Keratinocyte (primary cell): ENCODE measurements around the gene SCUBE3. TPM values are rescaled to one million over a fixed set of nuclear protein-coding genes. Genes with fewer than 3 reads are reported as not detected.

Experiments
- DNase-seq: peaks from one replicate; pipeline ENCODE4 v3.0.0-alpha.2; 2011; ENCODE audit warnings: low read depth, missing footprints, low spot score
- FAIRE-seq: peaks from 2 replicates; lab custom pipeline; 2011; peaks lifted over from hg19 to GRCh38; lab: Jason Lieb, UNC
- H2AFZ ChIP-seq: 2 replicates; pipeline ENCODE4 v1.6.0; 2012; ENCODE audit warnings: low read length, control low read depth, inconsistent platforms; ENCODE audit not compliant: control insufficient read depth
- H3K27ac ChIP-seq: 2 replicates; pipeline ENCODE4 v1.5.1; 2011; ENCODE audit warnings: low read length; ENCODE audit not compliant: control insufficient read depth, insufficient read depth
- H3K27me3 ChIP-seq: 3 replicates; pipeline ENCODE4 v1.6.0; 2011; ENCODE audit warnings: low read length; ENCODE audit not compliant: control insufficient read depth, insufficient read depth; ENCODE audit errors: extremely low read depth
- H3K36me3 ChIP-seq, 2 experiments: 2 replicates in 1 of 2; 3 replicates in 1 of 2; pipeline ENCODE4 v1.5.1; 2011; ENCODE audit warnings: low read length in 2 of 2, mild to moderate bottlenecking in 1 of 2; ENCODE audit not compliant: control insufficient read depth in 2 of 2, insufficient read depth in 2 of 2; ENCODE audit errors: extremely low read depth in 1 of 2
- H3K4me1 ChIP-seq: 3 replicates; pipeline ENCODE4 v1.5.1; 2011; ENCODE audit warnings: low read length; ENCODE audit not compliant: control insufficient read depth, insufficient read depth; ENCODE audit errors: extremely low read depth
- H3K4me2 ChIP-seq: 3 replicates; pipeline ENCODE4 v1.6.0; 2011; ENCODE audit warnings: low read depth, low read length; ENCODE audit not compliant: control insufficient read depth, insufficient read depth; ENCODE audit errors: extremely low read depth
- H3K4me3 ChIP-seq, 3 experiments: fragments of 200-600 bp in 1 of 3; sonication (generic) in 1 of 3; 2 replicates in 2 of 3; 3 replicates in 1 of 3; pipeline ENCODE4 v1.5.1; 2011 to 2016; ENCODE audit warnings: low read length in 3 of 3, mild to moderate bottlenecking in 3 of 3, control low read depth in 2 of 3, inconsistent platforms in 1 of 3, low read depth in 1 of 3, mixed read lengths in 1 of 3, mixed run types in 1 of 3, moderate library complexity in 1 of 3; ENCODE audit not compliant: control insufficient read depth in 2 of 3, insufficient read depth in 2 of 3; ENCODE audit errors: extremely low read depth in 1 of 3
- H3K79me2 ChIP-seq: 2 replicates; pipeline ENCODE4 v1.6.0; 2012; ENCODE audit warnings: low read length; ENCODE audit not compliant: control insufficient read depth, insufficient read depth
- H3K9ac ChIP-seq: 3 replicates; pipeline ENCODE4 v1.6.0; 2011; ENCODE audit warnings: low read length; ENCODE audit not compliant: control insufficient read depth, insufficient read depth; ENCODE audit errors: extremely low read depth
- H3K9me1 ChIP-seq: 3 replicates; pipeline ENCODE4 v1.6.0; 2011; ENCODE audit warnings: low read length; ENCODE audit not compliant: control insufficient read depth, insufficient read depth; ENCODE audit errors: extremely low read depth
- H3K9me3 ChIP-seq: 2 replicates; pipeline ENCODE4 v1.5.1; 2012; ENCODE audit warnings: low read depth, low read length; ENCODE audit not compliant: control insufficient read depth
- H4K20me1 ChIP-seq: 3 replicates; pipeline ENCODE4 v1.6.0; 2011; ENCODE audit warnings: low read length; ENCODE audit not compliant: control insufficient read depth, insufficient read depth; ENCODE audit errors: extremely low read depth
- CTCF ChIP-seq, 3 experiments: IDR thresholded peaks in 1 of 3; conservative IDR thresholded peaks in 1 of 3; optimal IDR thresholded peaks in 1 of 3; 2 replicates in 2 of 3; 3 replicates in 1 of 3; pipeline versions ENCODE3 to v1.5.1; 2011; ENCODE audit warnings: low read length in 3 of 3, mild to moderate bottlenecking in 3 of 3, moderate library complexity in 2 of 3, control low read depth in 1 of 3, inconsistent platforms in 1 of 3; ENCODE audit not compliant: insufficient read depth in 2 of 3; ENCODE audit errors: extremely low read depth in 1 of 3
- EZH2 ChIP-seq: IDR thresholded peaks from one replicate; pipeline ENCODE4 v1.6.1; 2012; ENCODE audit warnings: inconsistent platforms, mild to moderate bottlenecking, low read length, moderate library complexity
- dilution Hi-C: fragments of 300-500 bp; cut with MboI; formaldehyde crosslinking; loops from one replicate; pipeline ENCODE4 v1.7.0; 2020; ENCODE audit warnings: low sequenced_read_pairs; ENCODE audit not compliant: extremely low pct_ligation_motif_present
- polyA plus RNA-seq, 5 experiments: library from polyadenylated mRNA; depleted of rRNA in 3 of 5; stranded (reverse) in 3 of 5; stranded (forward) in 1 of 5; unstranded in 1 of 5; fragments of >200 nt; gene quantifications; 1 replicate in 1 of 5; 2 replicates in 3 of 5; 3 replicates in 1 of 5; pipeline versions ENCODE4 v1.2.1 to v1.2.3, GENCODE V29; 2011 to 2012; ENCODE audit warnings: missing spikeins in 2 of 5, low read depth in 1 of 5, low replicate concordance in 1 of 5

Gene SCUBE3
- polyA plus RNA-seq, 1 donor (not counting 4 experiments of a cell fraction or from before 2014, with no cell fraction given), result 0.01 TPM

- Histone ChIP-seq H2AFZ (no peak overlapping the region), H3K27me3 (peaks cover 3% of the 10 kb centered on the region), H3K9me3 (peaks cover 2% of the 10 kb centered on the region), H3K9me1 (no peaks in the 10 kb centered on the region), H3K79me2 (no peaks in the 10 kb centered on the region), H3K4me2 (no peak overlapping the region), H3K9ac (no peak overlapping the region), H3K27ac (no peak overlapping the region), H3K36me3 (no peaks in the 10 kb centered on the region), H4K20me1 (no peaks in the 10 kb centered on the region), H3K4me3 (no peak overlapping the region), H3K4me1 (peaks cover 9% of the 10 kb centered on the region)
- dilution Hi-C loops, result no loop called here
- FAIRE-seq (no peak), DNase-seq (no peak)
- TF ChIP-seq CTCF (optimal IDR thresholded peaks at IDR 0.05 in 1 of 3, IDR thresholded peaks at IDR 0.05 in 1 of 3, conservative IDR thresholded peaks at IDR 0.05 in 1 of 3; ENCODE audit: extremely low read depth in 1 of 3, insufficient read depth in 2 of 3, low read length in 3 of 3) (no peak), EZH2 (no peak)
Observed at GRCh38 chr6:35167505-35167904, 46.3 kb upstream of the SCUBE3 start.

- Histone ChIP-seq H3K4me3 (no peak overlapping the region), H3K4me2 (no peak overlapping the region), H3K9me1 (no peaks in the 10 kb centered on the region), H3K27me3 (peaks cover 3% of the 10 kb centered on the region), H3K27ac (no peak overlapping the region), H3K36me3 (no peaks in the 10 kb centered on the region), H3K4me1 (peaks cover 14% of the 10 kb centered on the region), H3K9ac (no peak overlapping the region), H3K9me3 (peaks cover 2% of the 10 kb centered on the region), H3K79me2 (no peaks in the 10 kb centered on the region), H2AFZ (no peak overlapping the region), H4K20me1 (no peaks in the 10 kb centered on the region)
- no peak for DNase-seq
- dilution Hi-C loops, result no loop called here
- FAIRE-seq, result no peak
- TF ChIP-seq EZH2, result no peak
- TF ChIP-seq CTCF (optimal IDR thresholded peaks at IDR 0.05 in 1 of 3, IDR thresholded peaks at IDR 0.05 in 1 of 3, conservative IDR thresholded peaks at IDR 0.05 in 1 of 3; ENCODE audit: extremely low read depth in 1 of 3, insufficient read depth in 2 of 3, low read length in 3 of 3), result no peak
Observed at GRCh38 chr6:35168461-35168861, 45.3 kb upstream of the SCUBE3 start.
